Upper lobe of left lung (tissue), 6 donors: ENCODE results near the gene EXOC3L2. TPM values are rescaled to one million over a fixed set of nuclear protein-coding genes. Genes with fewer than 3 reads are reported as not detected.

Experiments used
- ATAC-seq, 2 donors: fragments of 200-7000 bp; cut with Tn5 transposase; one replicate each; pipeline ENCODE4 v1.9.1; 2022; ENCODE audit warnings: mild to moderate bottlenecking in 2 of 2, moderate library complexity in 2 of 2; ENCODE audit not compliant: low FRiP score in 2 of 2
- DNase-seq, 2 donors: peaks; one replicate each; pipeline ENCODE4 v3.0.0-alpha.2; 2019 to 2020
- H3K27ac ChIP-seq, 4 donors: fragments of 200-600 bp; sonication (generic); one replicate each; pipeline ENCODE4 v1.5.1; 2016 to 2019
- H3K27me3 ChIP-seq, 4 donors: fragments of 200-600 bp; sonication (generic); one replicate each; pipeline ENCODE4 v1.5.1; 2017 to 2019
- H3K36me3 ChIP-seq, 4 donors: fragments of 200-600 bp; sonication (generic); one replicate each; pipeline ENCODE4 v1.5.1; 2016 to 2019
- H3K4me1 ChIP-seq, 4 donors: fragments of 200-600 bp; sonication (generic); one replicate each; pipeline ENCODE4 v1.5.1; 2018 to 2019
- H3K4me3 ChIP-seq, 4 donors: fragments of 200-600 bp; sonication (generic); one replicate each; pipeline ENCODE4 v1.5.1; 2017 to 2019; ENCODE audit warnings: mild to moderate bottlenecking in 2 of 4, moderate library complexity in 1 of 4
- H3K9me3 ChIP-seq, 4 donors: fragments of 200-600 bp; sonication (generic); one replicate each; pipeline ENCODE4 v1.5.1; 2018 to 2019
- CTCF ChIP-seq, 6 experiments: fragments of 450-650 bp in 4 of 6; fragments of 200-600 bp in 2 of 6; sonication (generic) in 2 of 6; IDR thresholded peaks; one replicate each; pipeline ENCODE4 v1.5.1; 2016 to 2019; ENCODE audit warnings: antibody characterized with exemption in 6 of 6
- EP300 ChIP-seq, 4 donors: sonication (generic); formaldehyde crosslinking; IDR thresholded peaks; one replicate each; pipeline ENCODE4 v1.5.1; 2017; ENCODE audit warnings: antibody characterized with exemption in 4 of 4, control low read depth in 2 of 4
- POLR2A ChIP-seq, 4 donors: fragments of 450-650 bp; IDR thresholded peaks; one replicate each; pipeline ENCODE4 v1.5.1; 2016 to 2017; ENCODE audit warnings: antibody characterized with exemption in 4 of 4, mild to moderate bottlenecking in 2 of 4
- POLR2AphosphoS5 ChIP-seq, 2 donors: sonication (generic); formaldehyde crosslinking; IDR thresholded peaks; one replicate each; pipeline ENCODE4 v1.5.1; 2017; ENCODE audit warnings: antibody characterized with exemption in 2 of 2
- WGBS, 2 donors: methylation state at CpG; one replicate each; pipeline ENCODE4 v1.1.5; 2017 to 2018; 5-methylcytosine and 5-hydroxymethylcytosine counted together
- total RNA-seq, 6 donors: library from RNA; depleted of rRNA in 4 of 6; stranded (reverse); fragments of >200 nt in 4 of 6; gene quantifications; one replicate each; pipeline versions ENCODE4 v1.1.0 to v1.2.1, GENCODE V29; 2016 to 2021
- donor health status: DM: no; HTN: no; CAD: no; lungs with moderate emphysema.
- donor health status: DM: no; HTN: yes; CAD: no; lungs with severe emphysema.

EXOC3L2 gene
- total RNA-seq, 6 donors from 2014 or later = 1.1 to 10.0 (median 2.7) TPM

- no peaks in the 10 kb centered on the region for H3K36me3 ChIP-seq
- DNase-seq (peak in 1 of 2 donors; percentile 77), ATAC-seq (no peak)
- no peaks in the 10 kb centered on the region for H3K27me3 ChIP-seq
- no peak overlapping the region for H3K27ac ChIP-seq
- 83 to 94% methylated on average over 8 to 16 of the region's 16 CpGs for WGBS, 2 donors
- peaks cover 28 to 51% (median 34%) of the 10 kb centered on the region in 4 donors for H3K4me1 ChIP-seq
- TF ChIP-seq POLR2A (IDR thresholded peaks at IDR 0.05) = no peak
- TF ChIP-seq POLR2AphosphoS5 (IDR thresholded peaks at IDR 0.05) = no peak
- TF ChIP-seq CTCF (IDR thresholded peaks at IDR 0.05) = no peak
- TF ChIP-seq EP300 (IDR thresholded peaks at IDR 0.05) = no peak
- no peaks in the 10 kb centered on the region for H3K9me3 ChIP-seq
- H3K4me3 ChIP-seq = no peak overlapping the region
Measured at GRCh38 chr19:45168767-45169351, 76.3 kb downstream of the EXOC3L2 start.

- DNase-seq (no peak), ATAC-seq (no peak)
- no peak overlapping the region for H3K4me3 ChIP-seq
- peaks cover 23 to 43% (median 28%) of the 10 kb centered on the region in 4 donors for H3K4me1 ChIP-seq
- WGBS, 2 donors = 58 to 60% methylated on average over 14 of the region's 14 CpGs
- no peaks in the 10 kb centered on the region for H3K36me3 ChIP-seq
- H3K9me3 ChIP-seq = no peaks in the 10 kb centered on the region
- no peak for TF ChIP-seq POLR2A (IDR thresholded peaks at IDR 0.05)
- H3K27ac ChIP-seq = no peak overlapping the region
- peaks cover 0 to 2% (median 0%) of the 10 kb centered on the region in 4 donors for H3K27me3 ChIP-seq
Measured at GRCh38 chr19:45166723-45167252, 78.4 kb downstream of the EXOC3L2 start.

- Histone ChIP-seq H3K4me3 (no peak overlapping the region), H3K27me3 (peaks cover 0 to 7% (median 0%) of the 10 kb centered on the region in 4 donors), H3K4me1 (peaks cover 9 to 28% (median 16%) of the 10 kb centered on the region in 4 donors), H3K27ac (no peak overlapping the region), H3K36me3 (no peaks in the 10 kb centered on the region), H3K9me3 (no peaks in the 10 kb centered on the region)
- DNase-seq (peak; percentile 85 to 88), ATAC-seq (peak; percentile 42 to 51)
- no peak for TF ChIP-seq CTCF (IDR thresholded peaks at IDR 0.05)
- peak in 1 of 2 donors; percentile 5 for TF ChIP-seq POLR2AphosphoS5 (IDR thresholded peaks at IDR 0.05)
- TF ChIP-seq POLR2A (IDR thresholded peaks at IDR 0.05) = no peak
- no peak for TF ChIP-seq EP300 (IDR thresholded peaks at IDR 0.05)
- WGBS, 2 donors = 34 to 80% methylated on average over 1 to 17 of the region's 27 CpGs
Measured at GRCh38 chr19:45164577-45165335, 80.5 kb downstream of the EXOC3L2 start.

- ATAC-seq = no peak
- peak in 1 of 2 donors; percentile 60 for DNase-seq
- H3K9me3 ChIP-seq = no peaks in the 10 kb centered on the region
- no peak overlapping the region for H3K4me3 ChIP-seq
- TF ChIP-seq POLR2A (IDR thresholded peaks at IDR 0.05) (no peak), POLR2AphosphoS5 (IDR thresholded peaks at IDR 0.05) (no peak)
- peaks cover 9 to 28% (median 15%) of the 10 kb centered on the region in 4 donors for H3K4me1 ChIP-seq
- peaks cover 0 to 12% (median 0%) of the 10 kb centered on the region in 4 donors for H3K27me3 ChIP-seq
- WGBS, 2 donors = 85 to 94% methylated on average over 15 of the region's 15 CpGs
- no peaks in the 10 kb centered on the region for H3K36me3 ChIP-seq
- no peak overlapping the region for H3K27ac ChIP-seq
Measured at GRCh38 chr19:45163751-45164460, 81.3 kb downstream of the EXOC3L2 start.

- Histone ChIP-seq H3K27ac (no peak overlapping the region), H3K27me3 (peaks cover 0 to 18% (median 2%) of the 10 kb centered on the region in 4 donors), H3K36me3 (no peaks in the 10 kb centered on the region), H3K9me3 (no peaks in the 10 kb centered on the region), H3K4me1 (peaks cover 9 to 28% (median 13%) of the 10 kb centered on the region in 4 donors), H3K4me3 (no peak overlapping the region)
- peak in 1 of 2 donors; percentile 70 for DNase-seq
- 60 to 90% methylated on average over 1 to 17 of the region's 17 CpGs for WGBS, 2 donors
- TF ChIP-seq CTCF (IDR thresholded peaks at IDR 0.05) (no peak), POLR2A (IDR thresholded peaks at IDR 0.05) (no peak), EP300 (IDR thresholded peaks at IDR 0.05) (no peak), POLR2AphosphoS5 (IDR thresholded peaks at IDR 0.05) (no peak)
- no peak for ATAC-seq
Measured at GRCh38 chr19:45163156-45163555, 82.1 kb downstream of the EXOC3L2 start.
